Osteoblast (primary cell): ENCODE results near the gene CASZ1. TPM values are rescaled to one million over a fixed set of nuclear protein-coding genes. Genes with fewer than 3 reads are reported as not detected.
A peak's percentile ranks its signal among the peaks of the same experiment; 100 is the strongest.

ENCODE experiments used
- DNase-seq: peaks from one replicate; pipeline ENCODE4 v3.0.0; 2011; ENCODE audit warnings: low spot score, mixed read lengths; ENCODE audit not compliant: insufficient read length; ENCODE audit errors: missing footprints
- H2AFZ ChIP-seq: 2 replicates; pipeline ENCODE4 v1.6.0; 2011; ENCODE audit warnings: mild to moderate bottlenecking, low read length
- H3K27ac ChIP-seq: 2 replicates; pipeline ENCODE4 v1.5.1; 2011; ENCODE audit warnings: mild to moderate bottlenecking, low read depth, low read length, moderate library complexity
- H3K27me3 ChIP-seq: 2 replicates; pipeline ENCODE4 v1.6.0; 2012; ENCODE audit warnings: mild to moderate bottlenecking, control low read depth, inconsistent platforms, low read length, moderate library complexity; ENCODE audit not compliant: insufficient read depth
- H3K36me3 ChIP-seq: 2 replicates; pipeline ENCODE4 v1.5.1; 2011; ENCODE audit warnings: mild to moderate bottlenecking, low read length, control low read depth, moderate library complexity; ENCODE audit not compliant: insufficient read depth
- H3K4me1 ChIP-seq: 2 replicates; pipeline ENCODE4 v1.5.1; 2011; ENCODE audit warnings: mild to moderate bottlenecking, low read length, control low read depth, moderate library complexity; ENCODE audit not compliant: insufficient read depth
- H3K4me2 ChIP-seq: 2 replicates; pipeline ENCODE4 v1.6.0; 2011; ENCODE audit warnings: mild to moderate bottlenecking, low read length; ENCODE audit not compliant: insufficient read depth
- H3K4me3 ChIP-seq: fragments of 200-600 bp; sonication (generic); 3 replicates; pipeline ENCODE4 v1.5.1; 2012; ENCODE audit warnings: mild to moderate bottlenecking, low read length, inconsistent platforms; ENCODE audit not compliant: insufficient read depth
- H3K79me2 ChIP-seq: 2 replicates; pipeline ENCODE4 v1.6.0; 2012; ENCODE audit warnings: mild to moderate bottlenecking, low read length, control low read depth, inconsistent platforms; ENCODE audit not compliant: insufficient read depth
- H3K9me3 ChIP-seq: 2 replicates; pipeline ENCODE4 v1.5.1; 2011; ENCODE audit warnings: low read depth, low read length, control low read depth
- H4K20me1 ChIP-seq: 2 replicates; pipeline ENCODE4 v1.6.0; 2012; ENCODE audit warnings: mild to moderate bottlenecking, low read length, control low read depth; ENCODE audit not compliant: insufficient read depth
- CTCF ChIP-seq: IDR thresholded peaks from 2 replicates; pipeline ENCODE4 v1.5.1; 2011; ENCODE audit warnings: mild to moderate bottlenecking, low read depth, low read length, moderate library complexity; ENCODE audit errors: extremely low read depth
- total RNA-seq: library from RNA; depleted of rRNA; stranded (reverse); fragments of >200 nt; gene quantifications from 2 replicates; pipeline ENCODE4 v1.2.3, GENCODE V29; 2012

The CASZ1 gene
- total RNA-seq, 1 donor: 0.36 TPM

- peak; percentile 96 for DNase-seq
- Histone ChIP-seq H4K20me1 (no peaks in the 10 kb centered on the region), H3K9me3 (no peaks in the 10 kb centered on the region), H3K27ac (no peak overlapping the region), H3K27me3 (peaks cover 48% of the 10 kb centered on the region), H3K36me3 (no peaks in the 10 kb centered on the region), H3K79me2 (no peaks in the 10 kb centered on the region), H3K4me3 (no peak overlapping the region), H3K4me1 (no peaks in the 10 kb centered on the region), H2AFZ (no peak overlapping the region), H3K4me2 (no peak overlapping the region)
- no peak for TF ChIP-seq CTCF
Measured at GRCh38 chr1:10724052-10724494, 72.4 kb downstream of the CASZ1 start.

GRCh38 chr1:10723317-10723716, 73.1 kb downstream of the CASZ1 start:
- TF ChIP-seq CTCF: no peak
- Histone ChIP-seq H3K4me1 (no peaks in the 10 kb centered on the region), H3K4me3 (no peak overlapping the region), H3K27ac (no peak overlapping the region), H3K27me3 (peaks cover 55% of the 10 kb centered on the region), H3K9me3 (no peaks in the 10 kb centered on the region), H3K79me2 (no peaks in the 10 kb centered on the region), H2AFZ (no peak overlapping the region), H4K20me1 (no peaks in the 10 kb centered on the region), H3K4me2 (no peak overlapping the region), H3K36me3 (no peaks in the 10 kb centered on the region)
- no peak for DNase-seq

- H3K27me3 ChIP-seq: peaks cover 59% of the 10 kb centered on the region
Measured at GRCh38 chr1:10722803-10723202, 73.6 kb downstream of the CASZ1 start.

More at GRCh38 chr1:10722803-10723202, 73.6 kb downstream of the CASZ1 start:
- no peak overlapping the region for H3K27ac ChIP-seq
- no peaks in the 10 kb centered on the region for H3K79me2 ChIP-seq
- H3K4me2 ChIP-seq: no peak overlapping the region
- TF ChIP-seq CTCF: no peak
- DNase-seq: no peak
- no peaks in the 10 kb centered on the region for H3K36me3 ChIP-seq
- no peak overlapping the region for H2AFZ ChIP-seq
- no peaks in the 10 kb centered on the region for H3K4me1 ChIP-seq
- no peak overlapping the region for H3K4me3 ChIP-seq
- H4K20me1 ChIP-seq: no peaks in the 10 kb centered on the region
- H3K9me3 ChIP-seq: no peaks in the 10 kb centered on the region
